ENCODE results near the gene RHOG. TPM values are rescaled to one million over a fixed set of nuclear protein-coding genes. Genes with fewer than 3 reads are reported as not detected.

RHOG gene
- total RNA-seq, 1 experiment from 2014 or later: 26.4 TPM

DNA sequence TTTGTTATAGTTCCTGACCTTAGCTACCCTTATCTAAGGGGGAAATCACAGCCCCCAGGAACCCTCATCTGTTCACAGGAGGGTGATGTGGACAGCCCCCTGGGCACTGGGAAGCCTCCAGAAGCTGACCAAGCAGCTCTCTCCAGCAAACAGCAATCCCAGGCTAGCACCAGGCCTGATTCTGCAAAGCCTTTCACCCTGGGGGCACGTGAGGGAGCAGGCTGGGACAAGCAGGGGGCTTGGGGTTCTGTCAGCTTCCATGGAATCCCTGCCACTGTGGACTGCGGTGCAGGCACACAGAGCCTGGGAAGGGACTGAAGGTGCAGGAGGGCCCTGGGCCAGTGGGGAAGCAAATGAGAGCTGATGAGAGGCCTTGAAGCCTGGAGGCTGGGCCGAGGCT, 30.3 kb downstream of the RHOG start:
- no peak overlapping the region for H2BK15ac ChIP-seq (ENCODE audit: low read depth, low read length)
- no peak overlapping the region for H3K4ac ChIP-seq (ENCODE audit: low read depth, low read length)
- TF ChIP-seq, protein P1, sequence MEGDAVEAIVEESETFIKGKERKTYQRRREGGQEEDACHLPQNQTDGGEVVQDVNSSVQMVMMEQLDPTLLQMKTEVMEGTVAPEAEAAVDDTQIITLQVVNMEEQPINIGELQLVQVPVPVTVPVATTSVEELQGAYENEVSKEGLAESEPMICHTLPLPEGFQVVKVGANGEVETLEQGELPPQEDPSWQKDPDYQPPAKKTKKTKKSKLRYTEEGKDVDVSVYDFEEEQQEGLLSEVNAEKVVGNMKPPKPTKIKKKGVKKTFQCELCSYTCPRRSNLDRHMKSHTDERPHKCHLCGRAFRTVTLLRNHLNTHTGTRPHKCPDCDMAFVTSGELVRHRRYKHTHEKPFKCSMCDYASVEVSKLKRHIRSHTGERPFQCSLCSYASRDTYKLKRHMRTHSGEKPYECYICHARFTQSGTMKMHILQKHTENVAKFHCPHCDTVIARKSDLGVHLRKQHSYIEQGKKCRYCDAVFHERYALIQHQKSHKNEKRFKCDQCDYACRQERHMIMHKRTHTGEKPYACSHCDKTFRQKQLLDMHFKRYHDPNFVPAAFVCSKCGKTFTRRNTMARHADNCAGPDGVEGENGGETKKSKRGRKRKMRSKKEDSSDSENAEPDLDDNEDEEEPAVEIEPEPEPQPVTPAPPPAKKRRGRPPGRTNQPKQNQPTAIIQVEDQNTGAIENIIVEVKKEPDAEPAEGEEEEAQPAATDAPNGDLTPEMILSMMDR (conservative IDR thresholded peaks at IDR 0.05): no peak
- H2BK5ac ChIP-seq (ENCODE audit: insufficient read length, low read length): no peak overlapping the region
- H3K23ac ChIP-seq (ENCODE audit: insufficient read length, low read depth, low read length): no peak overlapping the region
- no peak overlapping the region for H2BK20ac ChIP-seq (ENCODE audit: low read depth, low read length, poor library complexity, severe bottlenecking)
- H3K4me3 Mint-ChIP-seq: no peak overlapping the region
- no peak overlapping the region for H3T11ph ChIP-seq (ENCODE audit: low read length)
- no peak overlapping the region for H3K27ac Mint-ChIP-seq
- H3K36me3 Mint-ChIP-seq (ENCODE audit: insufficient read depth in 1 of 3, low read depth in 3 of 3): peaks cover 0 to 5% (median 0%) of the 10 kb centered on the region in 3 experiments; a peak in 2 of 7 replicates
- H3K14ac ChIP-seq (ENCODE audit: insufficient read depth, low read length): no peak overlapping the region
- H3K27ac ChIP-seq (ENCODE audit: insufficient read length, low read depth, low read length): no peak overlapping the region
- no peaks in the 10 kb centered on the region for H3K79me1 ChIP-seq (ENCODE audit: insufficient read depth, low read depth, low read length, poor library complexity, severe bottlenecking)
- no peak overlapping the region for H2AK5ac ChIP-seq (ENCODE audit: insufficient read length, low read length)
- H3K9me3 ChIP-seq (ENCODE audit: control insufficient read depth, low read depth, low read length): no peaks in the 10 kb centered on the region
- H3K27me3 ChIP-seq (ENCODE audit: insufficient read depth, low read length): no peaks in the 10 kb centered on the region
- DNase-seq: no peak
- H3K79me2 ChIP-seq (ENCODE audit: insufficient read depth, low read length): 0 out of 2 replicates have a peak, but pooled peaks cover 2% of the 10 kb centered on the region
- no peaks in the 10 kb centered on the region for H3K4me1 ChIP-seq (ENCODE audit: insufficient read depth, low read length)
- H3K4me1 Mint-ChIP-seq: peaks cover 14 to 17% of the 10 kb centered on the region in 2 experiments
- H4K8ac ChIP-seq (replicated peaks; ENCODE audit: insufficient read length, low read depth, low read length): no peak overlapping the region
- H3K23me2 ChIP-seq (ENCODE audit: insufficient read length, low read depth, low read length, poor library complexity, severe bottlenecking): peaks cover 9% of the 10 kb centered on the region
- H3K9me3 Mint-ChIP-seq: no peaks in the 10 kb centered on the region
- no peak overlapping the region for H3K18ac ChIP-seq (ENCODE audit: insufficient read length, low read depth, low read length)
- H3K56ac ChIP-seq (ENCODE audit: insufficient read length, low read depth, low read length): no peak overlapping the region
- no peak overlapping the region for H2BK120ac ChIP-seq (ENCODE audit: low read depth, low read length, poor library complexity, severe bottlenecking)
- H3K9ac ChIP-seq (ENCODE audit: extremely low read depth, insufficient read length, low read length): no peak overlapping the region
- no peak overlapping the region for H3K4me2 ChIP-seq (ENCODE audit: insufficient read depth, insufficient read length, low read length)
- no CpG with 5 or more reads among the region's 3 CpGs for WGBS (ENCODE audit: extremely low coverage, insufficient read length, low lambda C conversion rate)
- H2BK12ac ChIP-seq (ENCODE audit: insufficient read length, low read depth, low read length): no peak overlapping the region
- no peak overlapping the region for H4K91ac ChIP-seq (ENCODE audit: insufficient read length, low read depth, low read length)
- no peaks in the 10 kb centered on the region for H3K27me3 Mint-ChIP-seq (ENCODE audit: low read depth)
- no peaks in the 10 kb centered on the region for H4K20me1 ChIP-seq (ENCODE audit: control insufficient read depth, insufficient read depth, insufficient read length)
- H2AFZ ChIP-seq (ENCODE audit: low read length): no peak overlapping the region
- H4K5ac ChIP-seq (ENCODE audit: insufficient read length, low read depth, low read length): no peak overlapping the region

Data from H9 (cell line).